Measurements from ENCODE around the gene VPS13D.

GRCh38 chr1:12561121-12561520 lies 331.3 kb downstream of the VPS13D start:
- no peak for TF ChIP-seq CTCF (IDR thresholded peaks at IDR 0.05; ENCODE audit: borderline replicate concordance, extremely low read depth, low read length, poor library complexity, severe bottlenecking)
- no peak for TF ChIP-seq EZH2 (IDR thresholded peaks at IDR 0.05; ENCODE audit: borderline replicate concordance, low read depth, low read length, severe bottlenecking)
